ENCODE measurements around the gene C12orf43. TPM values are rescaled to one million over a fixed set of nuclear protein-coding genes. Genes with fewer than 3 reads are reported as not detected.

Gene C12orf43
- total RNA-seq, 1 experiment from 2014 or later, result 25.7 TPM

DNA sequence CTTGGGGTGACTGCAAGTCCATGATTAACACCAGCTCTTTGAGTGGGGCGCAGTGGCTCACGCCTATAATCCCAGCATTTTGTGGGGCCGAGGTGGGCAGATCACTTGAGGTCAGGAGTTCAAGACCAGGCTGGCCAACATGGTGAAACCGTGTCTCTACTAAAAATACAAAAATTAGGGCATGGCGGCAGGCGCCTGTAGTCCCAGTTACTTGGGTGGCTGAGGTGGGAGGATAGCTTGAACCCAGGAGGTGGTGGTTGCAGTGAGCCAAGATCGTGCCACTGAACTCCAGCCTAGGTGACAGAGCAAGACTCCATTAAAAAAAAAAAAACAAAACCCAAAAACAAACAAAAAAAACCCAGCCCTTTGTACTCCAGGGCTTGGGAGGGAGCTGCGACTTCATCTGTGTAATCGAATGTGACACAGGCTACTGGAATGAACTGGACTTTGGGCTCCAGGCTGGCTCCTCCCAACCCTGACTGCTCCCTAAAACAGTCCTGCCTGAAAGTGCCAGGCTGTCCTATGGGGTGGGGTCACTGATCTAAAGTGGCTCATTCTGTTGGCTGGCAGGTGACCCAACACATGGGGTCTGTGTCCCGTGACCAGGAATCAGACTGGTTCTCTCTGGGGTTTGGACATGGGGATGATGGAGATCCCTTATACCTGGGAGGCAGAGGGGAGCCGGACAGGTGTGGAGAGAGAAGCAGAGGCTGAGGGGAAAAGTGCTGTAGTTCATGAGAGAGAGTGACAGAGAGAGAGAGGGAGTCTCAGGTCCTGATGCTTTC lies 9.3 kb upstream of the C12orf43 start:
- no peaks in the 10 kb centered on the region for H3K79me2 ChIP-seq (ENCODE audit: insufficient read depth, low read length)
- no peaks in the 10 kb centered on the region for H3K9me3 ChIP-seq (ENCODE audit: control insufficient read depth, low read depth, low read length)
- no peak overlapping the region for H2AK5ac ChIP-seq (ENCODE audit: insufficient read length, low read length)
- H4K20me1 ChIP-seq (ENCODE audit: control insufficient read depth, insufficient read depth, insufficient read length), result no peaks in the 10 kb centered on the region
- DNase-seq, result no peak
- H3K4me1 Mint-ChIP-seq, result peaks cover 3% of the 10 kb centered on the region in 2 experiments; a peak in 2 of 4 replicates
- no peaks in the 10 kb centered on the region for H3K27me3 ChIP-seq (ENCODE audit: insufficient read depth, low read length)
- H3T11ph ChIP-seq (ENCODE audit: low read length), result no peak overlapping the region
- H3K27me3 Mint-ChIP-seq (ENCODE audit: low read depth), result peaks cover 2% of the 10 kb centered on the region
- no peak overlapping the region for H4K91ac ChIP-seq (ENCODE audit: insufficient read length, low read depth, low read length)
- H3K4ac ChIP-seq (ENCODE audit: low read depth, low read length), result no peak overlapping the region
- no peak overlapping the region for H3K56ac ChIP-seq (ENCODE audit: insufficient read length, low read depth, low read length)
- H2BK20ac ChIP-seq (ENCODE audit: low read depth, low read length, poor library complexity, severe bottlenecking), result no peak overlapping the region
- no peak overlapping the region for H3K23ac ChIP-seq (ENCODE audit: insufficient read length, low read depth, low read length)
- WGBS (ENCODE audit: extremely low coverage, insufficient read length, low lambda C conversion rate), result no CpG with 5 or more reads among the region's 11 CpGs
- H2BK120ac ChIP-seq (ENCODE audit: low read depth, low read length, poor library complexity, severe bottlenecking), result no peak overlapping the region
- H2AFZ ChIP-seq (ENCODE audit: low read length), result no peak overlapping the region
- H3K4me3 Mint-ChIP-seq, result no peak overlapping the region
- no peak overlapping the region for H2BK15ac ChIP-seq (ENCODE audit: low read depth, low read length)
- H3K14ac ChIP-seq (ENCODE audit: insufficient read depth, low read length), result no peak overlapping the region
- H3K27ac Mint-ChIP-seq, result no peak overlapping the region
- H3K4me1 ChIP-seq (ENCODE audit: insufficient read depth, low read length), result no peaks in the 10 kb centered on the region
- no peak overlapping the region for H2BK5ac ChIP-seq (ENCODE audit: insufficient read length, low read length)
- H3K36me3 Mint-ChIP-seq (ENCODE audit: insufficient read depth in 1 of 3, low read depth in 3 of 3), result no peaks in the 10 kb centered on the region; a peak in 1 of 7 replicates
- no peak overlapping the region for H3K9ac ChIP-seq (ENCODE audit: extremely low read depth, insufficient read length, low read length)
- no peaks in the 10 kb centered on the region for H3K23me2 ChIP-seq (ENCODE audit: insufficient read length, low read depth, low read length, poor library complexity, severe bottlenecking)
- no peak overlapping the region for H4K5ac ChIP-seq (ENCODE audit: insufficient read length, low read depth, low read length)
- H3K4me2 ChIP-seq (ENCODE audit: insufficient read depth, insufficient read length, low read length), result no peak overlapping the region
- no peak overlapping the region for H4K8ac ChIP-seq (replicated peaks; ENCODE audit: insufficient read length, low read depth, low read length)
- H3K27ac ChIP-seq (ENCODE audit: insufficient read length, low read depth, low read length), result no peak overlapping the region
- no peaks in the 10 kb centered on the region for H3K9me3 Mint-ChIP-seq
- H3K79me1 ChIP-seq (ENCODE audit: insufficient read depth, low read depth, low read length, poor library complexity, severe bottlenecking), result no peaks in the 10 kb centered on the region
- TF ChIP-seq, protein P1, sequence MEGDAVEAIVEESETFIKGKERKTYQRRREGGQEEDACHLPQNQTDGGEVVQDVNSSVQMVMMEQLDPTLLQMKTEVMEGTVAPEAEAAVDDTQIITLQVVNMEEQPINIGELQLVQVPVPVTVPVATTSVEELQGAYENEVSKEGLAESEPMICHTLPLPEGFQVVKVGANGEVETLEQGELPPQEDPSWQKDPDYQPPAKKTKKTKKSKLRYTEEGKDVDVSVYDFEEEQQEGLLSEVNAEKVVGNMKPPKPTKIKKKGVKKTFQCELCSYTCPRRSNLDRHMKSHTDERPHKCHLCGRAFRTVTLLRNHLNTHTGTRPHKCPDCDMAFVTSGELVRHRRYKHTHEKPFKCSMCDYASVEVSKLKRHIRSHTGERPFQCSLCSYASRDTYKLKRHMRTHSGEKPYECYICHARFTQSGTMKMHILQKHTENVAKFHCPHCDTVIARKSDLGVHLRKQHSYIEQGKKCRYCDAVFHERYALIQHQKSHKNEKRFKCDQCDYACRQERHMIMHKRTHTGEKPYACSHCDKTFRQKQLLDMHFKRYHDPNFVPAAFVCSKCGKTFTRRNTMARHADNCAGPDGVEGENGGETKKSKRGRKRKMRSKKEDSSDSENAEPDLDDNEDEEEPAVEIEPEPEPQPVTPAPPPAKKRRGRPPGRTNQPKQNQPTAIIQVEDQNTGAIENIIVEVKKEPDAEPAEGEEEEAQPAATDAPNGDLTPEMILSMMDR (conservative IDR thresholded peaks at IDR 0.05), result no peak
- peak overlapping the region; percentile 50 for H3K18ac ChIP-seq (ENCODE audit: insufficient read length, low read depth, low read length)
- H2BK12ac ChIP-seq (ENCODE audit: insufficient read length, low read depth, low read length), result no peak overlapping the region
